ENCODE data around the gene PRR5. TPM values are rescaled to one million over a fixed set of nuclear protein-coding genes. Genes with fewer than 3 reads are reported as not detected.

PRR5 gene
- total RNA-seq, 1 donor from 2014 or later, result 20.5 TPM

GRCh38 chr22:44760476-44760875 lies 58.5 kb downstream of the PRR5 start:
- peaks cover 6% of the 10 kb centered on the region for H3K9me3 Mint-ChIP-seq (ENCODE audit: low read depth)
- H3K4me1 Mint-ChIP-seq (ENCODE audit: low read depth), result peaks cover 38% of the 10 kb centered on the region
- peaks cover 25% of the 10 kb centered on the region for H3K36me3 Mint-ChIP-seq (ENCODE audit: insufficient read depth)

GRCh38 chr22:44761025-44761424 lies 59.0 kb downstream of the PRR5 start:
- Mint-ChIP-seq H3K27ac (peak overlapping the region; percentile 47), H3K36me3 (ENCODE audit: insufficient read depth) (peaks cover 25% of the 10 kb centered on the region), H3K4me1 (ENCODE audit: low read depth) (peaks cover 33% of the 10 kb centered on the region)

More at GRCh38 chr22:44760476-44760875, 58.5 kb downstream of the PRR5 start:
- TF ChIP-seq CTCF (IDR thresholded peaks at IDR 0.05; ENCODE audit: unreplicated experiment), result no peak
- DNase-seq (ENCODE audit: low spot score, unreplicated experiment), result no peak
- no peak overlapping the region for H3K27ac Mint-ChIP-seq
- H3K27me3 Mint-ChIP-seq, result no peaks in the 10 kb centered on the region
- H3K4me3 Mint-ChIP-seq (ENCODE audit: low read depth), result no peak overlapping the region

GRCh38 chr22:44764373-44764772 lies 62.4 kb downstream of the PRR5 start:
- Mint-ChIP-seq H3K9me3 (ENCODE audit: low read depth) (peaks cover 6% of the 10 kb centered on the region), H3K27ac (peak overlapping the region; percentile 56), H3K27me3 (no peaks in the 10 kb centered on the region), H3K4me3 (ENCODE audit: low read depth) (no peak overlapping the region), H3K36me3 (ENCODE audit: insufficient read depth) (peaks cover 26% of the 10 kb centered on the region), H3K4me1 (ENCODE audit: low read depth) (peaks cover 16% of the 10 kb centered on the region)
- TF ChIP-seq CTCF (IDR thresholded peaks at IDR 0.05; ENCODE audit: unreplicated experiment), result no peak
- DNase-seq (ENCODE audit: low spot score, unreplicated experiment), result no peak

More at GRCh38 chr22:44761025-44761424, 59.0 kb downstream of the PRR5 start:
- H3K9me3 Mint-ChIP-seq (ENCODE audit: low read depth), result peaks cover 6% of the 10 kb centered on the region
- DNase-seq (ENCODE audit: low spot score, unreplicated experiment), result no peak
- no peak overlapping the region for H3K4me3 Mint-ChIP-seq (ENCODE audit: low read depth)
- H3K27me3 Mint-ChIP-seq, result no peaks in the 10 kb centered on the region
- TF ChIP-seq CTCF (IDR thresholded peaks at IDR 0.05; ENCODE audit: unreplicated experiment), result no peak

GRCh38 chr22:44764974-44765373 lies 63.0 kb downstream of the PRR5 start:
- Mint-ChIP-seq H3K9me3 (ENCODE audit: low read depth) (peaks cover 6% of the 10 kb centered on the region), H3K27me3 (no peaks in the 10 kb centered on the region), H3K36me3 (ENCODE audit: insufficient read depth) (peaks cover 29% of the 10 kb centered on the region), H3K4me1 (ENCODE audit: low read depth) (peaks cover 14% of the 10 kb centered on the region), H3K4me3 (ENCODE audit: low read depth) (no peak overlapping the region), H3K27ac (peak overlapping the region; percentile 52)
- no peak for DNase-seq (ENCODE audit: low spot score, unreplicated experiment)
- TF ChIP-seq CTCF (IDR thresholded peaks at IDR 0.05; ENCODE audit: unreplicated experiment), result no peak

GRCh38 chr22:44765571-44766285 lies 63.7 kb downstream of the PRR5 start:
- Mint-ChIP-seq H3K9me3 (ENCODE audit: low read depth) (peaks cover 9% of the 10 kb centered on the region), H3K27ac (no peak overlapping the region), H3K4me1 (ENCODE audit: low read depth) (peaks cover 14% of the 10 kb centered on the region), H3K4me3 (ENCODE audit: low read depth) (no peak overlapping the region), H3K36me3 (ENCODE audit: insufficient read depth) (peaks cover 30% of the 10 kb centered on the region), H3K27me3 (no peaks in the 10 kb centered on the region)
- DNase-seq (ENCODE audit: low spot score, unreplicated experiment), result no peak
- no peak for TF ChIP-seq CTCF (IDR thresholded peaks at IDR 0.05; ENCODE audit: unreplicated experiment)
